Posterior cingulate gyrus (tissue), 11 donors: Measurements from ENCODE around the gene ARFGEF3.
"Not testable (repeated sequence)": the region's sequence is repeated elsewhere in the genome, so short reads cannot be mapped to it uniquely, and the experiment has no call there.

Experiments used
- DNase-seq, 10 donors: peaks; one replicate each; pipeline versions ENCODE4 v3.0.0 to v3.0.0-alpha.2; 2020 to 2021; ENCODE audit warnings: mixed read lengths in 3 of 10
- intact Hi-C: fragments of 100-400 bp; cut with DNase I; formaldehyde crosslinking; loops from one replicate; pipeline ENCODE4 v1.15.1; 2023

The ARFGEF3 gene

GRCh38 chr6:138261116-138261780 lies 99.5 kb downstream of the ARFGEF3 start:
- no peak for DNase-seq
- intact Hi-C loops = no loop called here

GRCh38 chr6:138263963-138264362 lies 102.2 kb downstream of the ARFGEF3 start:
- intact Hi-C loops = no loop called here
- DNase-seq = no peak

GRCh38 chr6:138264372-138264880 lies 102.7 kb downstream of the ARFGEF3 start:
- DNase-seq = no peak
- intact Hi-C loops = no loop called here

GRCh38 chr6:138266095-138266494 lies 104.4 kb downstream of the ARFGEF3 start:
- DNase-seq = no peak
- intact Hi-C loops = no loop called here

GRCh38 chr6:138267971-138268895 lies 106.5 kb downstream of the ARFGEF3 start:
- no peak for DNase-seq
- intact Hi-C loops = no loop called here

- DNase-seq = no peak
- intact Hi-C loops = loop anchor here (10.0 kb wide), 1 partner anchor 57 kb away; the partner anchor contains the start of gene PBOV1
Measured at GRCh38 chr6:138271451-138271850, 109.7 kb downstream of the ARFGEF3 start.

- intact Hi-C loops = loop anchor here (10.0 kb wide), 1 partner anchor 58 kb away; the partner anchor contains the start of gene PBOV1
- DNase-seq = no peak
Measured at GRCh38 chr6:138272533-138273315, 111.0 kb downstream of the ARFGEF3 start.

GRCh38 chr6:138275976-138276375 lies 114.2 kb downstream of the ARFGEF3 start:
- intact Hi-C loops = loop anchor here (5.0 to 10.0 kb wide), 2 partner anchors 61 to 114 kb away; partner anchors contain the start of genes ARFGEF3 and PBOV1

GRCh38 chr6:138277835-138278234 lies 116.1 kb downstream of the ARFGEF3 start:
- DNase-seq = no peak
- intact Hi-C loops = loop anchor here (2.0 to 10.0 kb wide), 3 partner anchors 63 to 163 kb away; partner anchors contain the start of genes ARFGEF3 and PBOV1

More at GRCh38 chr6:138275976-138276375, 114.2 kb downstream of the ARFGEF3 start:
- DNase-seq = no peak

GRCh38 chr6:138278326-138278725 lies 116.6 kb downstream of the ARFGEF3 start:
- peak in 8 of 10 donors; percentile 40 to 94 (median 67) for DNase-seq
- intact Hi-C loops = loop anchor here (2.0 to 10.0 kb wide), 3 partner anchors 64 to 164 kb away; partner anchors contain the start of genes ARFGEF3 and PBOV1

GRCh38 chr6:138285800-138286199 lies 124.1 kb downstream of the ARFGEF3 start:
- intact Hi-C loops = no loop called here

GRCh38 chr6:138286698-138287097 lies 125.0 kb downstream of the ARFGEF3 start:
- no peak for DNase-seq
- intact Hi-C loops = no loop called here

More at GRCh38 chr6:138285800-138286199, 124.1 kb downstream of the ARFGEF3 start:
- no peak for DNase-seq

- intact Hi-C loops = no loop called here
- peak in 1 of 10 donors; percentile 81 for DNase-seq
Measured at GRCh38 chr6:138287144-138287955, 125.6 kb downstream of the ARFGEF3 start.

- intact Hi-C loops, DNase-seq: not testable (repeated sequence)
Measured at GRCh38 chr6:138288428-138289085, 126.8 kb downstream of the ARFGEF3 start.

- peak in 2 of 10 donors; percentile 68 to 81 for DNase-seq
- intact Hi-C loops = no loop called here
Measured at GRCh38 chr6:138289739-138290138, 128.0 kb downstream of the ARFGEF3 start.

GRCh38 chr6:138290423-138290962 lies 128.8 kb downstream of the ARFGEF3 start:
- no peak for DNase-seq
- intact Hi-C loops = no loop called here

GRCh38 chr6:138291036-138291848 lies 129.5 kb downstream of the ARFGEF3 start:
- DNase-seq = peak in 4 of 10 donors; percentile 20 to 84 (median 58)
- intact Hi-C loops = no loop called here
